SK-N-DZ (cell line): ENCODE measurements around the gene ZBTB16. TPM values are rescaled to one million over a fixed set of nuclear protein-coding genes. Genes with fewer than 3 reads are reported as not detected.

Experiments
- DNase-seq: peaks from one replicate; pipeline ENCODE4 v3.0.0-alpha.2; 2015; ENCODE audit warnings: low spot score
- polyA plus RNA-seq, 2 experiments: library from polyadenylated mRNA; depleted of rRNA; stranded (reverse); fragments of >200 nt; gene quantifications; 2 replicates each; pipeline ENCODE4 v1.2.3, GENCODE V29; 2014

Gene ZBTB16
- polyA plus RNA-seq (2014; cell fraction: cytosol; rRNA removed) = 0.10 and 2.7 TPM in 2 replicates
- polyA plus RNA-seq (2014; cell fraction: nucleus; rRNA removed) = 0.44 and 0.96 TPM in 2 replicates

GRCh38 chr11:114059278-114059983, at the start of gene ZBTB16:
ZBTB16 (plus strand) TSS chr11:114059711; CDS start chr11:114063301, 3,590 bp downstream.
- DNase-seq = peak; percentile 79

DNA sequence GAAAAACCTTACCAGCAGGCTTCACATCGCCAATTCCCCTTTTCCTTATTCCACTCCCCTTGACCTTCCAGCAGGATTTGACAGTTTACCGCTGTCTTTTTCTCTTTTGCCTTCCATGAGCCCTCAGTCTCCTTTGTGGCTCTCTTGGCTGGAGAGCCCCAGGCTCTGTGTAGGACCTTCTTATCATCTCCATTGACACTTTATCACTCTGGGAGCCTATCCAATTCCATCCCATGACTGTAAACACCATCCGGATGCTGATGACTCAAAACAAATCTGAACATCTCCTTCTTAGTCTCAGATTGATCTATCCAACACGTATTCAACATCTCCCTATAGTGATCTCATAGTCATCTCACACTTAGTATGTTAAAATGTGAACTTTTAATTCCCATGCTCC, 48.6 kb upstream of the ZBTB16 start:
- no peak for DNase-seq

DNA sequence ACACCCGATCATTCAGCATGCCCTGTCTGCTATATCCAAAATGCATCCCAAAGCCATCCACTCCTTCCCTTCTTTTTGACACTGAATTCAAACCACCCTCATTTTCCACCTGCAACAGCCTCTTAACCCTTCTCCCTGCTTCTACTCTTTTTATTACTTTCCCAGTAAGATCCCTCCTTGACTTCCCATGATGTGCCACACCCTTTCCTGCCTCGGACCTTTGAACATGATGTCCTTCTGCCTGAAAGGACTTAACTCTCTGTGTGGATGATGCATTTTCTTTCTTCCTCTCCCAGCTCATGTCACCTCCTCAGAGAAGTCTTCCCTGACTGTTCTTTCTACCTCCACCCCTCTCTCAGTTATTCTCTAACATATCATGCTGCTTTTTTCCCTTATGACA, 48.1 kb upstream of the ZBTB16 start:
- no peak for DNase-seq

- no peak for DNase-seq
Measured at GRCh38 chr11:114015117-114015516, 44.4 kb upstream of the ZBTB16 start.

DNA sequence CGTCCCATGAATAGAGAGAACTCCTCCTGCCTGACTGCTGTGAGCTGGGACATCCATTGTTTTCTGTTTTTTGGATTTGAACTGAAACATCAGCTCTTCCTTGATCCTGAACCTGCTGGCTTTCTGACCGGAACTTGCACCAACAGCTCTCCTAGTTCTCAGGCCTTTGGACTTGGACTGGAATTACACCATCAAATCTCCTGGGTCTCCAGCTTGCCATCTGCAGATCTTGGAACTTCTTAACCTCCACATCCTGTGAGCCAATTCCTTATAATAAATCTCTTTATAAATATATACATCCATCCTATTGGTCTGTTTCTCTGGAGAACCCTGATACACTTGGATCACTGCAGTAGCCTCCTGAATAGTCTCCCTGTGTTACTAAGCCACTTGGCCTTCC, 42.5 kb upstream of the ZBTB16 start:
- no peak for DNase-seq

- DNase-seq = no peak
Measured at GRCh38 chr11:114017723-114018122, 41.8 kb upstream of the ZBTB16 start.

GRCh38 chr11:114019046-114019445, 40.5 kb upstream of the ZBTB16 start:
- DNase-seq = no peak

DNA sequence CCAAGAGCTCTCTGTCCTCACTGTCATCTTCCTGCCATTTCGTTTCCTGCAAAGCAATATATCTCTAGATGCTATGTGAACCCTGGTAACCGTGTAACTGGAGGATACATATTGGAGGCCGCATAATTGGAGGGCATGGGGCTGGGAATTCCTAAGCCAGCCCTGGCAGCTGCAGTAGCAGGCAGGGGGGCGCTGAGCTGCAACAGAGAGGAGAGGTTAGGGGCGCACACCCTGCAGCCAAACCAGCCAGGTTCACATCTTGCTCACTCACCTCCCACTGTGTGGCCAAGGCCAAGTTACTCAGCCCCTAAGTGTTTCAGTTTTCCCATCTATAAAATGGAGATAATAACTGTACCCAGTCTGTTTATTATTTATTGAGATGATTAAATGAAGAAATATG, 39.9 kb upstream of the ZBTB16 start:
- no peak for DNase-seq

DNA sequence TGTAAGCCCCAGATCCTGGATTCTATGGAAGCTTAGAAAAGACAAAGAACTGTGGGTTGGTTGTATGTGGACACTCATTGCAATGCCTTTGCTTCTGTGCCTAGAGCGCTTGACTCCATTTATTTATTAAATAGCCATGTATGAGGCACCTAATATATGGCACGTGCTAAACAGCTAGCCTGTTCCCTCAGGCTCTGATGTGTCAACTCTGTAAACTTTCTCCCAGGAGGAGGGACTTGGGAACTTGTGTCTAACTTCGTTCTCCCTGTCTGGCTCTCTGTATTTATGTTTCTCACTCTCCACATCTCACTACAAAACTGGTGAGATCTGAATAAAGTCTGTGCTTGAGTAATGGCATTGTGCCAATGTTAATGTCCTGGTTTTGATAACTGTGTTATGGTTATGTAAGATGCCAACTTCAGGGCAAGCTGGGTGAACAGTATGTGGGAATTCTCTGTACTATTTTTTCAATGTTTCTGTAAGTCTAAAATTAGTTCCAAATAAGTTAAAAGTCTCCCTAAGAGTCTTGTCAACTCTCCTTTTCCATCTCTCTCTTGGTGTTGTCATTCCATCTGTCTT, 34.1 kb upstream of the ZBTB16 start:
- DNase-seq = no peak

- DNase-seq = peak; percentile 68
Measured at GRCh38 chr11:114026355-114026754, 33.2 kb upstream of the ZBTB16 start.

- peak; percentile 29 for DNase-seq
Measured at GRCh38 chr11:114027391-114027790, 32.1 kb upstream of the ZBTB16 start.

GRCh38 chr11:114027926-114028325, 31.6 kb upstream of the ZBTB16 start:
- DNase-seq = no peak

- DNase-seq = no peak
Measured at GRCh38 chr11:114031246-114031966, 28.1 kb upstream of the ZBTB16 start.

GRCh38 chr11:114031967-114032320, 27.6 kb upstream of the ZBTB16 start:
- DNase-seq = no peak

DNA sequence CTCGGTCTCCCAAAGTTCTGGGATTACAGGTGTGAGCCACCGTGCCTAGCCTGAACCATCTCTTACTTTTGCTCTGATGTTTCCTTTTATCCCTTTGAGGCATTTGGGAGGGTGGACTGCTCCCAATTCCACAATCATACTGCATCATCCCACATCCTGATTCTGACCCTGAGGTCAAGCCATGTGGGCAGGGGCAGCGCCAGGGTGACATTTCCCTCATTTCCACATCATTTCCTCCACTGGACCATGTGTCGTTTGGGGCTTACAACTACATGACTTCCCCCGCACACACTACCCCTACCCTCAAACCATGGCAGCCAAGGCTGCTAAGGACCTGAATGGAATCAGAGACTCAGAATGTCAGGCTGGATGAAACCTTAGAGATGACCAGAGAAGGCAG, 26.4 kb upstream of the ZBTB16 start:
- no peak for DNase-seq

DNA sequence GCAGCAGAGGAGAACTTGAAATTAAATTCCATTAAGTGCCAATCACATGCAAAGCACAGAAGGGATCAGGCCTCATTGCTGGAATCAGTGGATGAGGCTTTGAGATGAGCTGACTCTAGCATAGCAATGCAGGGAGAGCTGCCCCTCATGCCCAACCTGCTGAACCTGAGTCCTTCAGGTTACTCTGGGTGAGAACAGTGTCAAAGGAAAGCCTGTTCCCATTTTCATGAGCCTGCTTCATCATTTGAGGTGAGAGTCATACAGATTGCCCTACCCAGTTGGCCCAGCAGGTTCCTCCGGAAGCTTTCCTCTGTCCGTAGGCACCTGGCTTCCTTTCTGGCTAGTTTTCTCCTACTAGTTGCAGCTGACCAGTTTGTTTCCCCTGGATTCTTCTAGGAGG, 25.9 kb upstream of the ZBTB16 start:
- no peak for DNase-seq

DNA sequence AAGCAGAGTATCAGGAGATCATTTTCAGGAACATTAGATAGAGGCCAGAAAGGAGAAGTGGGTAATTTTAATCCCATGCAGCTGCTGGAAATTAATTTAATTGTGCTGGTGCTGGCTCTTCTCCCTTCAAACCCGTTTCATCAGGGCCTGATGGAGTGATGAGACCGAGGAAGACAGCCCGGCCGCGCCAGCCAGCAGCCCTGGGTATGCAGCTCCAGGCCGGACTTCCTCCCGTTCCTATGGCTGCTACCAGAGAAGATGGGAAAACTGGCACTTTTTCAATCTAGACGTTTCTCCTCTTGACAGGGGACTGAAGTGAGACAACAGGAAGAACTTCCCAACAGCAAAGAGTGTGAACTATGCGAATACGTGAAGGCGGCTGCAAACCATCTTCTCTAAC, 24.6 kb upstream of the ZBTB16 start:
- DNase-seq = no peak

- DNase-seq = peak; percentile 72
Measured at GRCh38 chr11:114036147-114036811, 23.2 kb upstream of the ZBTB16 start.

- DNase-seq = no peak
Measured at GRCh38 chr11:114036958-114037357, 22.6 kb upstream of the ZBTB16 start.

GRCh38 chr11:114039551-114039950, 20.0 kb upstream of the ZBTB16 start:
- DNase-seq = no peak

- DNase-seq = no peak
Measured at GRCh38 chr11:114040706-114041211, 18.8 kb upstream of the ZBTB16 start.

- no peak for DNase-seq
Measured at GRCh38 chr11:114042234-114042633, 17.3 kb upstream of the ZBTB16 start.
